ENCODE measurements around the gene SNF8. TPM values are rescaled to one million over a fixed set of nuclear protein-coding genes. Genes with fewer than 3 reads are reported as not detected.

Gene SNF8
- polyA plus RNA-seq, 1 donor (not counting 4 experiments of a cell fraction or from before 2014, with no cell fraction given) = 90.5 TPM

GRCh38 chr17:48993305-48993704, 48.7 kb upstream of the SNF8 start:
- H3K36me3 ChIP-seq (ENCODE audit: control insufficient read depth in 2 of 2, extremely low read depth in 1 of 2, insufficient read depth in 2 of 2, low read length in 2 of 2) = no peaks in the 10 kb centered on the region
- H3K4me1 ChIP-seq (ENCODE audit: control insufficient read depth, extremely low read depth, insufficient read depth, low read length) = no peaks in the 10 kb centered on the region
- H3K79me2 ChIP-seq (ENCODE audit: control insufficient read depth, insufficient read depth, low read length) = no peaks in the 10 kb centered on the region
- dilution Hi-C loops (cut with MboI; ENCODE audit: extremely low pct_ligation_motif_present, low sequenced_read_pairs) = no loop called here
- TF ChIP-seq CTCF (optimal IDR thresholded peaks at IDR 0.05 in 1 of 3, IDR thresholded peaks at IDR 0.05 in 1 of 3, conservative IDR thresholded peaks at IDR 0.05 in 1 of 3; ENCODE audit: extremely low read depth in 1 of 3, insufficient read depth in 2 of 3, low read length in 3 of 3) (no peak), EZH2 (IDR thresholded peaks at IDR 0.05; ENCODE audit: low read length) (no peak)
- DNase-seq (ENCODE audit: low read depth, low spot score) = no peak
- H3K27me3 ChIP-seq (ENCODE audit: control insufficient read depth, extremely low read depth, insufficient read depth, low read length) = peaks cover 59% of the 10 kb centered on the region
- H3K4me3 ChIP-seq (ENCODE audit: control insufficient read depth in 2 of 3, extremely low read depth in 1 of 3, insufficient read depth in 2 of 3, low read depth in 1 of 3, low read length in 3 of 3) = no peak overlapping the region
- H4K20me1 ChIP-seq (ENCODE audit: control insufficient read depth, extremely low read depth, insufficient read depth, low read length) = no peaks in the 10 kb centered on the region
- H3K9ac ChIP-seq (ENCODE audit: control insufficient read depth, extremely low read depth, insufficient read depth, low read length) = no peak overlapping the region
- no peaks in the 10 kb centered on the region for H3K9me1 ChIP-seq (ENCODE audit: control insufficient read depth, extremely low read depth, insufficient read depth, low read length)
- H3K9me3 ChIP-seq (ENCODE audit: control insufficient read depth, low read depth, low read length) = no peaks in the 10 kb centered on the region
- no peak overlapping the region for H3K4me2 ChIP-seq (ENCODE audit: control insufficient read depth, extremely low read depth, insufficient read depth, low read depth, low read length)
- H3K27ac ChIP-seq (ENCODE audit: control insufficient read depth, insufficient read depth, low read length) = no peak overlapping the region
- no peak for FAIRE-seq
- no peak overlapping the region for H2AFZ ChIP-seq (ENCODE audit: control insufficient read depth, low read length)

GRCh38 chr17:48992444-48992843, 47.8 kb upstream of the SNF8 start:
- dilution Hi-C loops (cut with MboI; ENCODE audit: extremely low pct_ligation_motif_present, low sequenced_read_pairs) = no loop called here
- H2AFZ ChIP-seq (ENCODE audit: control insufficient read depth, low read length) = no peak overlapping the region
- no peak overlapping the region for H3K4me3 ChIP-seq (ENCODE audit: control insufficient read depth in 2 of 3, extremely low read depth in 1 of 3, insufficient read depth in 2 of 3, low read depth in 1 of 3, low read length in 3 of 3)
- H3K27ac ChIP-seq (ENCODE audit: control insufficient read depth, insufficient read depth, low read length) = no peak overlapping the region
- no peaks in the 10 kb centered on the region for H3K36me3 ChIP-seq (ENCODE audit: control insufficient read depth in 2 of 2, extremely low read depth in 1 of 2, insufficient read depth in 2 of 2, low read length in 2 of 2)
- no peaks in the 10 kb centered on the region for H3K9me3 ChIP-seq (ENCODE audit: control insufficient read depth, low read depth, low read length)
- DNase-seq (ENCODE audit: low read depth, low spot score) (no peak), FAIRE-seq (no peak)
- H3K4me1 ChIP-seq (ENCODE audit: control insufficient read depth, extremely low read depth, insufficient read depth, low read length) = no peaks in the 10 kb centered on the region
- H3K27me3 ChIP-seq (ENCODE audit: control insufficient read depth, extremely low read depth, insufficient read depth, low read length) = peaks cover 50% of the 10 kb centered on the region
- TF ChIP-seq EZH2 (IDR thresholded peaks at IDR 0.05; ENCODE audit: low read length) (no peak), CTCF (optimal IDR thresholded peaks at IDR 0.05 in 1 of 3, IDR thresholded peaks at IDR 0.05 in 1 of 3, conservative IDR thresholded peaks at IDR 0.05 in 1 of 3; ENCODE audit: extremely low read depth in 1 of 3, insufficient read depth in 2 of 3, low read length in 3 of 3) (no peak)
- no peak overlapping the region for H3K4me2 ChIP-seq (ENCODE audit: control insufficient read depth, extremely low read depth, insufficient read depth, low read depth, low read length)
- H3K9ac ChIP-seq (ENCODE audit: control insufficient read depth, extremely low read depth, insufficient read depth, low read length) = no peak overlapping the region
- no peaks in the 10 kb centered on the region for H4K20me1 ChIP-seq (ENCODE audit: control insufficient read depth, extremely low read depth, insufficient read depth, low read length)
- H3K79me2 ChIP-seq (ENCODE audit: control insufficient read depth, insufficient read depth, low read length) = no peaks in the 10 kb centered on the region
- H3K9me1 ChIP-seq (ENCODE audit: control insufficient read depth, extremely low read depth, insufficient read depth, low read length) = no peaks in the 10 kb centered on the region

Measured in keratinocyte (primary cell).